Stimulated activated CD4-positive, alpha-beta T cell treated with anti-CD3 and anti-CD28 coated beads, Interleukin-1b, Interleukin-23, amount 100 ng/mL, for 48 hours (primary cell): ENCODE results near the gene MAST3.
A peak's percentile ranks its signal among the peaks of the same experiment; 100 is the strongest.

Experiments used
- DNase-seq: peaks from one replicate; pipeline ENCODE4 v3.0.0-alpha.2; 2020

The MAST3 gene

DNA sequence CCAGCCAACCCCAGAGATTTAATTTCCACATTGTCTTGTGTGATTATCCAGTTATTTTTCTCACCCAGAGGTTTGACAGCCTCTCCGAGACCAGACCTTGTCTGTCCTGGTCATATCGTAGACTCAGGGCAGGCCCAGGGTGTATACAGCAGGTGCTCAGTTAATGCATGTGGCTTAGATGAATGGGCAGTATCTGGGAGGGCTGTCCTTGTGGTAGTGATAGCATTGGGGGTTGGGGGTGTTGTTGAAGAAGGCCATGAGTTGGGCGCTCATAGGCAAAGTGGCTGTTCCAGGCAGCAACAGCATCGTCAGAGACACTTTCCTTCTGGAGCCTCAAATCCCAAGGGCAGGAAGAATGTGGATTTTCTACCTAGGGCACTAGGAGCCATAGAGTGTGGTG, 16.9 kb downstream of the MAST3 start:
- DNase-seq, result no peak

DNA sequence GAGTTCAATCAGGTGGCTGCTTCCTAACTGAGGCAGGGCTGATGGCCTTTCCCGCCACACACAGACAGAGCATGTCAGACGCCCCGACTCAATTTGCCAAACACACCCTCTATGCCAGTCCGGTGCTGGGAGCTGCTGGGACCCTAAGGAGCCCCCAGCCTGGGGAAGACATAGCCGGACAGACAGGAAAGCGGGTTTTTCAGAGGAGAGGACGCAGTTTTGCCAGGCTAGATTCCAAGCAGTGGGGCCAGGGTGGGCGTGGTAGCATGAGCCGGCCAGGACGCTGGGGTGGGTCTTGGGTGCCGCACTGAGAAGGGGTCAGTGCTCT, 19.8 kb downstream of the MAST3 start:
- no peak for DNase-seq

DNA sequence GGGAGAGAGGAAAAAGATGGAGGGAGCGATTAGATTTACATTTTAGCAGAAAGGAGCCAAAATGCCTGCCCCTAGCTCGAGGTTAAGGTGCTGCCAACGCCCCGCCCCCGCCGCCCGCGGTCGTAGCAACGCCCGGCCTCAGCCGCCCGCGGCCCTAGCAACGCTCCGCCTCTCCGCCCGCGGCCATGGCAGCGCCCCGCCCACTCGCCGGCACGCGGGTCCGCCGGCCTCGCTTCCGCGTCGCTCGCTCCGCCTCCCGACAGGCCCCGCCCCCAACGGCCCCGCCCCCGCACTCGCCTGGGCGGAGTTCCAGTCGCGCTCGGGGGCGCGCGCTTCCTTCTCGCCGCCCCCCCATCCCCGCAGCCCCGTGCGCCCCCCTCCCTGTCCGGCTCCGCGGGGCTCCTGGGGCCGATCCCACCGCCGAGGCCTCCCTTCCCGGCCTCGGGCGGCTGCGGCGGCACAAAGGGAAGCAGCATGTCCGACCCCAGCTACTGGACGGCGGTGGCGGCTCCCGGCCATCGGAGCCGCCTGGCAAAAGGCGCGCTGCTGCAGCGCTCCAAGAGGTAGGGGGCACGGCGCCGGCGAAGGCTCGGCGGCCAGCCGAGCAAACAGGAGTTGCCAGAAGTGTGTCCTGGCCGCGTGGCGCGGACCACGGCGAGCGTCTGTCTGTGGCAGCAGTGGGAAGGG, 20.3 kb downstream of the MAST3 start:
- DNase-seq, result peak; percentile 92

DNA sequence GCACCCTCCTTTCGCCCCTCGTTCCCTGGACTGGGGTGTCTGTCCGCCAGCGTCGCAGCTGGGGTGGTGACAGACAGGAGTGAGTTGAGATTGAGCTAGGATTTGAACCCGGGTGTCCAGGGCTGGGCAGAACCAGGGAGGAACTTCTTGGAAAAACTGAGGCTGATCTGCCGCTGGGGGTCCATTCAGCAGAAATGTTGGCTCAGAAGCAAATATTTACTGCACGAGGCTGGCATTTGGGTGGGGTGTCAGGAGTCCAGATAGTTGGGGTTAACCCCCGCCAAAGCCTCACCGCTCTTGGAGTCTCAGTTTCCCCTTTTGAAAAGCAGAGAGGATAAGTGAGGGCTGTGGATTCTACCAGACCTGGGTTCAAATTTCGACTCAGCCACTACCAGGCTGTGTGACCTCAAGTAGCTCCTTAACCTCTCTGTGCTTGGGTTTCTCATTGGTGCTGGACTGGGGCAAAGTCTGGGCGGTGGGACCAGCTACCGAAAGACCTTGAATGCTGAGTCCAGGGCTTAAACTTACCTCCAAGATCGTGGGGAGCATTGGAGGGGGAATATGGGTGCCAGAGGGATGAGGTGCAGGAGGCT, 20.9 kb downstream of the MAST3 start:
- DNase-seq, result no peak

DNA sequence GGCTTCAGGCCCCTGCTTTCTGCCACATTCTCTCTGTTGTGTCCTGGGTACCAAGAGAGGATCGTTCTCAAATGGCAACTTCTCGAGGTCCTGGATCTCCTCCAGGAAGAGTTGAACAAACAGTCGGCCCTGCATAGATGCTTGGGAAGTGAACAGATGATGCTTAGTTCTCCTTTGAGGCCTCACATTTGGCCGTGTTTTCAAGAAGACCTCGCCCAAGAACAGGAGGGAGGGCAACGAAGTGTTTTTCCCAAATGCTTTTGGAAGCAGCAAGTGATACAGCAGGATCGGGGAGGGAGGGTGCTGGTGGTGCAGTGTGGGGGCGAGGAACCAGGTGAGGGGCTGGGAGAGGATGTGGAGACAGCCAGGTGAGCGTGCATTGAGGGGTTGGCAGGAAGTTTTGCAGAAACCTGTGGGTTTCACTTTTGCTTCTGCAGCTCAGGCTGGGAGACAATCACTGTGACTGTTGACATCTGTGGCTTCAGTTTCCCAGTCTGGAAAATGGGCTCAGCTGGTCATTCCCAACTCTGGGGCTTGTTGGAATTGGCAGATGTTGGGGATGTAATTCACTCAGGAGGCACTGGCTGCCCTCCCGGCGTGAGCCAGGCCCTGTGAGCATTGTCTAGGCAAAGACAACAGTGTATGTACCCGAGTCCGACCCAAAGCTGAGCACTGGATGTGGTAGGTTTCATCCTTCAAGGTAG, 21.6 kb downstream of the MAST3 start:
- no peak for DNase-seq

DNA sequence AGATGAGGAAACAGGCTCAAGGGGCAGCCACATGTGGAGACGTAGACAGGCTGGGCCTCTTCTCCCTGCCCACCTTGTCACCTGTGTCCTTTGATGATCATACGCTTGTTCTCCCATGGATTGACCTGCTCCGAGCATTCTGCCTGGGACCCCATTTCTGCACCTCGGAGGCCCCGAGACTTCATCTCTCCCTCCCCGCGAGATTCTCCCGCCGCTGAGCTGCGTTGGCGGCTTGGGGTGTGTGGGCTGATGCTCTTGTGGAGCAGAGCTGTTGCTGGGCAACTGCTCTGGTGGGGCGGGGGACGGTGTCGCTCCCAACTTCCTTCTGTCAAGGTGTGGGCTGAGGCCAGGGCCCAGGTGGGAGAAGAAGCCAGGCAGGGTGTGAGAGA, 22.1 kb downstream of the MAST3 start:
- DNase-seq, result peak; percentile 47

DNA sequence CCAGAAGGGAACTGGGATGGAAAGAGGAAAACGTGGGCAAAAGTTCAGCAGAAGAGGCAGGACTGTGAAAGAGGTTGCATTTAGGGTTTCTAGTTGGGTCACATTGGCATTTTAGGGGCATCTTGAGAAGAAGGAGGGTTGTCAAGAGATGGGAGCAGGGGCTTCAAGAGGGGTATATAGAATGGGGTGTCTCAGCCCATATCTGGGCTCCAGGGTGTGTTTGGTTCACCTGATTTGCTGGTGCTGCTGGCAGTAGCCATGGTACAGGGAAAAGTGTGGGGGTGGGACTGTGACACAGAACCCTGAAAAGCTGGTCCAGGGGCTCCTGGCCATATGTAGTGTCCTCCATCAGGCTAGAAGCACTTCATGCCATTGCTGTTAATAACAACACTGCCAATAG, 22.5 kb downstream of the MAST3 start:
- no peak for DNase-seq

DNA sequence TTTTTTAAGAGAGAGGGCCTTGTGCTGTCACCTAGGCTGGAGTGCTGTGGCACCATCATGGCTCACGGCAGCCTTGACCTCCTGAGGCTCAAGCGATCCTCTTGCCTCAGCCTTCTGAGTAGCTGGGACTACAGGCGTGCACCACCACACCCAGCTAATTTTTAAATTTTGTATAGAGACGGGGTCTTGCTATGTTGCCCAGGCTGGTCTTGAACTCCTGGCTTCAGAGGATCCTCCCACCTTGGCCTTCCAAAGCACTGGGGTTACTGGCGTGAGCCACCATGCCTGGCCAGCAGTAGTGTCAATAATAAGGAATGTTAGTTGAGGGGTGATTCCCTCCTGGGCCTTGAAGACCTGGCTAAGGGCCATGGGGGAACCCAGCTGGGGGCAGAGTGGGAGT, 23.6 kb downstream of the MAST3 start:
- no peak for DNase-seq

DNA sequence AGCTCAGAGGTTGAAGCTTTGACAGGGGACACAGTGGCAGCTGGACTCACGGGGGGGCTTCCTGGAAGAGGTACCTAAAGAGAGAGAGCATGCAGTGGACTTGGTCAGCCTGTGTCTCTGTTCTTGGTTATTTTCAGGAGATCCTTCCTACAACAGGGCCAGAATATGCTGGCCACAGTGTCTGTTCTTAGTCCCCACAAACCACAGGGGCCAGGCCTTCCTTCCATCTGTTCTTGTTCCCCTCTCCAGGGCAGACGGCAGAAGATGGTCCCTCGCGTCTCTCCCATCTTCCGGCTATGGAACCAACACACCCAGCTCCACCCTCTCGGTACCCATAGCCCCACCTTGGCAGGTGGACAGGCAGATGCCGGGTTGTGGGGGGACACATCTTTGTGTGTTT, 24.8 kb downstream of the MAST3 start:
- no peak for DNase-seq

DNA sequence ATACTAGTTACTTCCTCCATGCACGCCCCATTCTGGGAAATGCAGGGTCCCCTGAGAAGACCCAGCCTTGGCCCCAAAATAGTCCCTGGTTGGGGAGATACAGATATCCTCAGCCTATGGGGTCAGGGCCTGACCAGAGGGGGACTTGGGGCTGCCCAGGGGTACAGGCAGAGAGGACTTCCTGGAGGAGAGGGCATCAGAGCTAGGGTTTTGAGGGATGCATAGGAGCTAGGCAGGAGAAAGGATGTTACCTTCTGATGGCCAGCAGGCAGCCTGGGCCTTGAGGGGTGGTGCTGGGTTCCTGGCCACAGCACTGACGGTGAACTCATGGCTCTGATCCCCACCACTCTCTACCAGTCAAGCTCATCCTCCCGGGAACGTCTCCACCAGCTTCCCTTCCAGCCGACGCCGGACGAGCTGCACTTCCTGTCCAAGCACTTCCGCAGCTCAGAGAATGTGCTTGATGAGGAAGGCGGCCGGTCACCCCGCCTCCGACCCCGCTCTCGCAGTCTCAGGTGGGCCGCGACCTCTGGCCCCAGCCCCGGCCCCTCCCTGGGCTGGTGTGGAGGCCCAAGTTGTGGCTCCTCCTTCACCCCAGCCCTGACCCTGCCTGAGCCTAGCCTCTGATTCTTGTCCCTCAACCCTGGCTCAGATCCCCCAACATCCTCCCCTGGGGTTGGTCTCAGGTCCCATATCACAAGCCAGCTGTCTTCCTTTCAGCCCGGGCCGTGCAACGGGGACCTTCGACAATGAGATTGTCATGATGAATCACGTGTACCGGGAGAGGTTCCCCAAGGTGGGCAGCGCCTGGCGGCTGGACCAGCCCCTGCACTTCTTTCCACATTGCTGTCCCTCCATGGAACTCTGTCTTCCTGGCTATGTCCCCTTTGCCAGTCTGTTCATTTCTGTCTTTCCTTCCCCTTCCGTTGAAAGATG, 25.6 kb downstream of the MAST3 start:
- no peak for DNase-seq

DNA sequence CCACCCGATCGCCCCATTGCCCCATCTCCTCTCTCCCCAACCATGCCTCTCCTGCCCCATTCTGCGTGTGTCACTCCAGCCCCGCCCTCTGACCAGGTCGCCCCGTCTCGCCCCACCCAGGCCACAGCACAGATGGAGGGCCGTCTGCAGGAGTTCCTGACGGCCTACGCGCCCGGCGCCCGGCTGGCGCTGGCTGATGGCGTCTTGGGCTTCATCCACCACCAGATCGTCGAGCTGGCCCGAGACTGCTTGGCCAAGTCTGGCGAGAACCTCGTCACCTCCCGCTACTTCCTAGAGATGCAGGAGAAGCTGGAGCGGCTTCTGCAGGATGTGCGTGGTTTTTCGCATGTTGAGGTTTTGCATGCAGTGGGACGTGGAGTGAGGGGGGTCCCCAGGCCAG, 26.2 kb downstream of the MAST3 start:
- no peak for DNase-seq

DNA sequence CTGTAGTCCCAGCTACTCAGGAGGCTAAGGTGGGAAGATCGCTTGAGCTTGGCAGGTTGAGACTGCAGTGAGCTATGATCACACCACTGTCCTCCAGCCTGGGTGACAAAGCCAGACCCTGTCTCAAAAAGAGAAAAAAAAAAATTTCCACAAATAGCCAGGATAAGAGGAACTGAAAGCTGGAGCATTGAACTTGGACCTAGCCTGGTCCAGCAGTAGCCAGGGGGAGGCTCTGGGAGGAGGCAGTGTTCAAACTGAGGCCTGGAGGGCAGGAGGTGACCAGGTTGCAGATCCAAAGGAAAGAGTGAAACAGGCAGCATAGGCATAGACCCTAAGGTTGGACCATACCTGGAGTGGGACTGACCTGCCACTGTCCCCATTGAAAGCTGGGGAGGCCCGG, 28.5 kb downstream of the MAST3 start:
- no peak for DNase-seq

DNA sequence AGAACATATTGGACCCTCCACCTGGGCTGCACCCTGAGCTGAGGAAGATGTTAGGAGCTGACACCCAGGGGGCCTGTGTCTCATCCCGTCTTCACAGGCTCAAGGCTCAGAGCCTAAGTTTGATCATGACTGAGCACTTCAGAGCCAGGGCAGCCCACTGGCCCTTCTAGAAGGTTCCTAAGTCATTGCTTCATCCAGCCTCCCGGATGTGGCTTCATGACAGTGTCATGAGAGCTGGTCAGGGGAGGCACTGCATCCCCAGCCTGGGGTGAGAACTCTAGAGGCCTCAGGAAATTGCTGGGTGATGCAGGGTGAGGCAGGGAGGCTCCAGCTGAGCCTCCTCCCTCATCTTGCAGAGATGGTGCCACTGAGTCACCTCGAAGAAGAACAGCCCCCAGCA, 30.5 kb downstream of the MAST3 start:
- DNase-seq, result no peak

DNA sequence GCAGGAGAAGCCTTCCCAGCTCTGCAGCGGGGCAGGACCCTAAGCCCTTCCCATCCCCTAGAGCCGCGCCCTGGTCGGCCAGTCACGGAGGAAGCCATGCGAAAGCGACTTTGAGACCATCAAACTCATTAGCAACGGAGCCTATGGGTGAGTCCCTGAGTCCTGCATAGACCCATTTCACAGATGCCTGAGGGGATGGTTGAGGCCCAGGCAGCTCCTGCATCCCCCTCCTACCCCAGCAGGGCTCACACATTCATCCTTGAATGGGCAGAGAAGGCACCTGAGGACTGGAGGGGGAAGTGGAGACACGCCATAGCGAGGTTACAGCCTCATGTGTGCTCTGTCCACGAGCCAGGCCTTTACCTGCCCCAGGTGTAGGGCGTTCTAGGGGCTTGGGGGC, 31.2 kb downstream of the MAST3 start:
- no peak for DNase-seq

DNA sequence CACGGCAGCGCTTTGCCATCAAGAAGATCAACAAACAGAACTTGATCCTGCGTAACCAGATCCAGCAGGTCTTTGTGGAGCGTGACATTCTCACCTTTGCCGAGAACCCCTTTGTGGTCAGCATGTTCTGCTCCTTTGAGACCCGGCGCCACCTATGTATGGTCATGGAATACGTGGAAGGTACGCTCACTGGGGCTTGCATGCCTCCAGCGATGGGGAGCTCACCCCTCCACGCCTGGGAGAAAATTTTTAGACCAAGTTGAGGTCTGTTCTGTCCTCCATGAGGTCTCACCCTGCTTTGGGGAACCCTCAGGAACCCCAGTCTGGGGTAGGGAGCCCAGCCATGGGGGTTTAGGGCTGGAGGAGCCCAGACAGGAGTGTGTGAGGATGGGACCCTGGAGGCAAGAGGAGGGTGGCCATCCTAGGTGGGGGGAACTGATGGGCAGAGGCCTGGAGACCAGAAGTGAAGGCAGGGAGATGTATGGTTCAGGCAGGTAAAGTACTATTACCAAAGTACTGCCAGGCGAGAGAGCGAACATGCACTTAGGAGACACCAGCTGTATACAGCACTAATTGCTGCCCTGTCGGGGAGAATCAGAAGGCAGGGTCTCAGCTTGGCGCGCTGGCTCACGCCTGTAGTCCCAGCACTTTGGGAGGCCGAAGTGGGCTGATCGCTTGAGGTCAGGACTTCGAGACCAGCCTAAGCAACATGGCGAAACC, 33.1 kb downstream of the MAST3 start:
- DNase-seq, result no peak

DNA sequence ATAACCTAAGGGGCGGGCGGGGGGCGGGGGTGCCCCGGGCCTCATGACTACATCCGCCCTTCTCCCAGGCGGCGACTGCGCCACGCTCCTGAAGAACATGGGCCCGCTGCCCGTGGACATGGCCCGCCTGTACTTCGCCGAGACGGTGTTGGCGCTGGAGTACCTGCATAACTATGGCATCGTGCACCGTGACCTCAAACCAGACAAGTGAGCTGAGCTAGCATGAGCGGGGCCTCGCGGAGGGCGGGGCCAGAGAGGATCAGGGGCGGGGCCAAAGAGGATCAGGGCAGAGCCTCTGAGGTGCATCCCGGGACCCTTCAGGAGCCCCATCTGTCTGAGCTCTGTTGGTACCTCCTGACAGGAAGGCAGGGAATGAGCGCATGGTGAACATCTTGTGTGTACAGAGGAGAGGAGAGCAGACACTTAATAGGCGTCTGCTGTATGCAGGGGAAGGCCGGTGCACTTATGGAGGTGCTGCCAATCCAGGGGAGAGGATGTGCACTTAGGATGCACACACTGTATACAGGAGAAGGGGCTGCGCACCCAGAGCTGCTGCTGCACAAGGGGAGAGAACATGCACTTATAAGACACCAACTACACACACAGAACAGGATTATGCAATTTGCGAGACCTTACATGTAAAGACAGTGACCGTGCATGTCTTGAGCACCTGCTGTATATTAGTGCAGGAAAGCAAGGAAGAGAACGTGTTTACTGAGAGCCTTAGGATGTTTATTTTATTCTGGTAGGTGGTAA, 34.4 kb downstream of the MAST3 start:
- no peak for DNase-seq

DNA sequence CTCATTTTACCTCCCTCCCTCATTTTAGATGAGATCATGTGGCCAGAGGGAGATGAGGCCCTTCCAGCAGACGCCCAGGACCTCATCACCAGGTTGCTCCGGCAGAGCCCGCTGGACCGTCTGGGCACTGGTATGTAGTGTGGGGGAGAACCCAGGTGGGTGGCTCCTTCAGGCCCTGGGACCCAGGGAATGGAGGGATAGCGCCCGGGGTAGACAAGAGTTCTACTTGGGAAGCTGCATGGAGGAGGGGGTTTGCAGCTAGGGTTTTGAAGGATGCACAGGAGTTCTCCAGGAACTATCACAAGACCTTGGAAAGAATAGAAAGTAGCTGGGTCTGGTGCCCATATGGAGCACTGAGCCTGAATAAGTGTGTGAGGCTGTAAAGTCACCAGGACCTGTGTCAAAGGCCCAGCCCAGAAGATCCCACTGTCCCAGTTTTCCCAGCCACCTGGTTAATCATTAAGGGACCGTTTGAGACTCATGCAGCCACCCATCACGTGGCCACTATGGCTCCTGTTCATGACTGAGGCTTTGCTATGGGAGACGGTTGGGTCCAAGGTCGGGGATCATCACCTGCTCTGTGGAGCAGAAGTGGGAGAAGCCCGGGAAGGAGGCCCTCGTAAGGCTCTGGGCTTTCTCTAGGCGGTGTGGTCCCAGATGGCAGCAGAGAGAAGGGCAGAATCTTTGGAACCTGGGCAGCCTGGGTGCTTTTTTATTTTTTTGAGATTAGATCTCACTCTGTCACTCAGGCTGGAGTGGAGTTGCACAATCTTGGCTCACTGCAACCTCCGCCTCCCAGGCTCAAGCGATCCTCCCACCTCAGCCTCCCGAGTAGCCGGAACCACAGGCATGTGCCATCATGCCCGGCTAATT, 38.4 kb downstream of the MAST3 start:
- no peak for DNase-seq

DNA sequence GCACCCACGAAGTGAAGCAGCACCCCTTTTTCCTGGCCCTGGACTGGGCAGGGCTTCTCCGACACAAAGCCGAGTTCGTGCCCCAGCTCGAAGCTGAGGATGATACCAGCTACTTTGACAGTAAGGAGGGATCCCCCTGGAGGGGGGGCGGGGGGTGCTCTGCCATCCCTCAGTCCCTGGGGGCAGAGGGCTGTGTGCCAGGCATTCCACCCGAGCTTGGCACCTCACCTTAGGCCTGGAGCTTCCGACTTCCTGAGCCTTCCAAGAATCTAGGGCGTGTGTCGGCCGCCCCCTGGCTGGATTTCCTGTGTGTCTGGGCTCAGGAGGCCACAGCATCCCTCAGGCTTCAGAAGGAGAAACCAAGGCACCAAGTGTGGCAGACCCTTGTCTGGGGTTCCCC, 39.7 kb downstream of the MAST3 start:
- DNase-seq, result no peak

DNA sequence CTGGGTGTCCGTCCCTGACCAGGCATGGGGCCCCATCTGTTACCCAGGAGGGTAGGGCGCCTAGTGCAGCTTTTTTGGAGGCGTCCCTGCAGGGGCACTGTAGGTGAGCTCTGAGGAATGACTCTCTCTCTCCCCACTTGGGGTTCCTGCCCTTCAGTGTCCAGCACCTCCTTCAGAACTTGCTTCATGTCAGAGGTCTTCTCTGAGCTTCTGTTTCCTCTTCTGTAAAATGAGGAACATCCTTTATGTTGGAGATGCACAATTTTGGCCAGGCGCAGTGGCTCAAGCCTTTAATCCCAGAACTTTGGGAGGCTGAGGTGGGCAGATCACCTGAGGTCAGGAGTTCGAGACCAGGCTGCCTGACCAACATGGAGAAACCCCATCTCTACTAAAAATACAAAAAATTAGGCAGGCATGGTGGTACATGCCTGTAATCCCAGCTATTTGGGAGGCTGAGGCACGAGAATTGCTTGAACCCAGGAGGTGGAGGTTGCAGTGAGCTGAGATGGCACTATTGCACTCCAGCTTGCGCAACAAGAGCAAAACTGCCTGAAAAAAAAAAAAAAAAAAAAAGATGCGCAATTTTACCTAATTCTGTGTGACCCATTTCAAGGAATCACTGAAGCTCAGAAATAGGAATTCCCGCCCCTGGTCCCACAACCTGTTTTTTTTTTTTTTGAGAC, 40.2 kb downstream of the MAST3 start:
- no peak for DNase-seq

DNA sequence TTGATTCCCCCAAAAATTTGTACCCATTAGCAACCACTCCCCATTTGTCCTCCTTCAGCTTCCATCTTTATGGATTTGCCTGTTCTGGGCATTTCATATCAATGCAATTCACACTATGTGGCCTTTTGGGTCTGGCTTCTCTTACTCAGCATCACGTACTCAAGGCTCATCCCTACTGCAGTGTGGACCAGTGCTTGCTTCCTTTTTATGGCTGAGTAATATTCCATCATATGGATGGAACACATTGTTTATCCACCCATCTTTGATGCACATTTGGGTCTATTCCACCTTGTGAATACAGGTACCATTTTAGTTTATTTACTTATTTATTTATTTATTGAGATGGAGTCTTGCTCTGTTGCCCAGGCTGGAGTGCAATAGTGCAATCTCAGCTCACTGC, 42.9 kb downstream of the MAST3 start:
- DNase-seq, result no peak

DNA sequence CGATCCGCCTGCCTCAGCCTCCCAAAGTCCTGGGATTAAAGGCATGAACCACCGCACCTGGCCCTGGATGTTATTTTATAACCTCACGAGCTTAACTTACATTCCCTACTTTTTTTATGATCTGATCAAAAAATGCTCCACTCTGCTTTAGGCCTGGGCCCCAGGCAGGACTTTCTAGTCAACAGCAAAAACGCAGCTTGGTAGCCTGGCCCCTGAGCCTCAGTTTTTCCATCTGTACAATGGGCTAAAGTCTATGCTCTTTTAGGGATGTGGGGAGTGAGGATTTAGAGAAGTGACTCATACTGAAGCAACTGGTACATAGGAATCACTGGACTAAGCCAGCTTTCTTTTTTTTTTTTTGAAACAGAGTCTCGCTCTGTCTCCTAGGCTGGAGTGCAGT, 43.5 kb downstream of the MAST3 start:
- no peak for DNase-seq
